Fibroblast of skin of right biceps (primary cell): ENCODE measurements around the gene ZNF804A.

Experiments used
- DNase-seq: peaks from one replicate; pipeline ENCODE4 v3.0.0-alpha.2; 2013

Gene ZNF804A

DNA sequence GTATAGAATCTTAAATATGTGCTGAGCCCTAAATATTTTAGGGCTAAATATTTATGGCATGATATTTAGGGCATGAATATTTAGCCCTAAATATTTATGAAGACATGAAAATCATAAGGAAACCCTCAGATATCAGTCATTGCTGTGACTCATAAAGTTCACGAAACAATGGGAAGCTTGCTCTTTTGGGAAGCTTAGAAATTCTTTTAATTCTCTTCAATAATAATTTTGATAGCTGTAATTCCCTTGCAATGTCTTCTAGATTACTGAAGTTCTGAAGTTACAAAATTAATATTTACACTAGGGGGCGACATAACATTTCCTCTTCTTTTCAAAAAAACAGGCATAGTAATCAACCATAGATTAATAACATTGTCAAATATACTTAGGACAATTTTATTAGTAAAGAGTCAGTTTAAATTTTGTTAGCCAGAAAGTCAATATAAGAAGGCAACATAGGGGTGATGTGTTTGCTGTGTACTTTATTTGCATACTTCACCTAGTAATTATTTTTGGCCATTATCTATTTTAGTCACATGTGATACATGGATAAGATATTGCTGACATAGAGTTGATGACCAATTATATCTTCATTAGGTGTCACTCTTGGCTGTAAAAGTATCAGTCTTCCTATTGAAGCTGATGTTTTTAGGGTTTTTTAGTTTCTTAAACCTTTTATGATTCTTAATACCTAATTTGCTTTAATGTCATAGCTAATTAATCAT lies 13.2 kb downstream of the ZNF804A start:
- peak; percentile 61 for DNase-seq

DNA sequence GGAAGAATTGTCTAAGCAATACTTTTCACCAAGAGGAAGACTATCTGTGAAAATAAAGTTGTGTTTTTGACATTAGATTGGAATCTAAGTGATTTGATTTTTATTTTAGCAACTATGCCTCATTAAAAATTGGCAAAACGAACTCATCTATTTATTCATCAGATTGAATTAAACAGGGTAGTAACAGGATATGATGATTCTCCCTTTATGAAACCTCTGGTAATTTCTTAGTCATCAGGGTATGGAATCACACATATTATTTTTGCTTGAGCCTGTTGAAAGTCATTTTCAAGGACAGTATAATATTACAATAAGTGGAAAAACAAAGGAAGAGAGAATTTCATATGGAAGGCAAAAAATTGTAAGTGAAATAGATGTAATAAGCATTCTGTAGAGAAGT lies 22.0 kb downstream of the ZNF804A start:
- DNase-seq, result peak; percentile 8

DNA sequence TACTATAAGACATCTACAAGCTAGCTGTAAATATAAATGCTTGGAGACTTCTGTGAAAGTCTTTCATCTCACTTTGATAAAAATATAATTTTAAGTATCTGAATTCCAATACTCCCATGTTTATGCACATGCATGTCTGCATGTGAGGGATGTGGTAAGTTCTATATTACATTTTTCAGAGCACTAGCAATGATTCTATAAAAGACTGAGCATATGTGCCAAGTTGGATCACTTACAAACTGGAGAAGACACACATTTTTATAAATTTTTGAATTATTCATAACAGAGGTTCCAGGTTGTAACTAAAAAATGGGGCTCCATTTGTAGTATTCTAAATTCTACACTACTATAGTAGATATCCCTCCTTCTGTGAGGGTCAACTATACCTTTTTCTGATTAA lies 26.0 kb downstream of the ZNF804A start:
- no peak for DNase-seq

- no peak for DNase-seq
Measured at GRCh38 chr2:184628051-184628450, 29.7 kb downstream of the ZNF804A start.

GRCh38 chr2:184633726-184634125 lies 35.4 kb downstream of the ZNF804A start:
- no peak for DNase-seq

GRCh38 chr2:184637781-184638180 lies 39.5 kb downstream of the ZNF804A start:
- DNase-seq, result no peak

- no peak for DNase-seq
Measured at GRCh38 chr2:184644685-184645084, 46.4 kb downstream of the ZNF804A start.

DNA sequence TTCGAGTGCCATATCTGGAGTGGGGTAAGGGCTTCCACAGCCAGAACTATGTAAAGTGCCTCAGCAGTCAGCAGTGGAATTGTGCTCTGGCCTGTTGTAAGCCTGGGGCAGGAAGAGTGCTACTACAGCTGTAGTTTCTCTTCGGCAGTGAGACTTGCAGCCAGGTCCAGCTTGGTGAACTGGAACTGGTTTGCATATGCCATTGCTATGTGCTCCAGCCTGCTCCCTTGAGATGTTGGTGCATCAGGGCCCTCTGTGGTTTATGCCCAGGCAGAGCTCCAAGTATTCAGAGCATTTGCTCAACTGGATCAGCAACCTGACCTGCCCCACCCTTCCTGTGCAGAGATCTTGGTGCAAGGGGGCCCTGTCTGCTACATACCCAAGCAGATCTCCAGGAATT lies 47.8 kb downstream of the ZNF804A start:
- DNase-seq, result peak; percentile 26

DNA sequence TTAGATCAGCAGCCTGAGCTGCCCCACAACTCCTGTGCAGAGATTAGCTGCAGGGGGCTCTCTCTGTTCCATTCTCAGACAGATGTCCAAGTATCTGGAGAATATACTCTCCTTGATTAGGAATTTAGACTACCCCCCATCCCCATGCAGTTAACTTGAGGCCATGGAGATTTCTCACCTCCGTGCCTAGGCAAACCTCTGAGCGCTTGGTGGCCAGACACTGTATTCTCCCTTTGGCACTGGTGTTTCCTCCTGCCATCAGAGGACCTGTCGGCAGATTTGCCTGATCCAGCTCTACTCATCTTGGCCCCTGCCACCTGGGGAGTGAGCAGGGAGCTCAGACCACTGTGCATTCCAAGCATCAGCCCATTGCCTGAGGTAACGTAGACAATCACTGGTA lies 48.3 kb downstream of the ZNF804A start:
- no peak for DNase-seq

GRCh38 chr2:184654945-184655344 lies 56.6 kb downstream of the ZNF804A start:
- peak; percentile 38 for DNase-seq

GRCh38 chr2:184677171-184677570 lies 78.8 kb downstream of the ZNF804A start:
- no peak for DNase-seq

DNA sequence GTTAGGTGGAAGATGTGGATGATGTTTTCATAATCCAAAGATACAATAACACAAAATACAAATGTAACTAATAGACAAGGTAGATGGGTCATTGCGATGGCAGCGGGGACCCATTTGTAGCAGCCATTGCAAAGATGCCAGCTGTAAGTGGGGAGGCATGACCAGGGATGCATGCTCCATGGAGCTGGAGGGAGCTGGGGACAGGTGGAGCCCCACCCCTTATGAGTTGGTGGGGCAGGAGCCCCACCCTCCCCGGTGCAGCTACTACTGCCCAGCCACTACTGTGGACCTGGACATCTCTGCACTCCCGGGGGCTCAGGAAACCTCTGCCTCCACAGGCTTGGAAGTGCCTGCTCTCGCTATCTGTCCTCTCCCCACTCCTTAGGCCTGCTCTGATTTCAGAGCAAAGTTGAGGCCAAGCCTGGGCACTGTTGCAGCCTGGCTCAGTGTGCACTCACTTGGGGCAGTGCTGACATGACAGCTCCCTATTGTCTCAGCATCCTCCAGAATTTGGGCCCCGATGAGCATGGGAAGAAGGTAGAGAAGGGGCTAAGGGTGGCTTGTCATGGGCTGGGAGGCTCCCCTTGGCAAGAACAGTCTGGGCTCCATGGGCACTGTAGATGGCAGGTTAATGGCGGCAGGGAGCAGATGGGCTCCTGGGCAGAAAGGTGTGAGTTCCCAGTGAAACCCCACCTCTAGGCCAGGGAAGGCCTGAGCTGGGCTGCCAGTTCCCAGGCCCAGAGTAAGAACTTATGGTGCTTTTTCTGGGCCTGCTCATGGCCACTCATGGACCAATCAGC lies 81.1 kb downstream of the ZNF804A start:
- DNase-seq, result no peak

DNA sequence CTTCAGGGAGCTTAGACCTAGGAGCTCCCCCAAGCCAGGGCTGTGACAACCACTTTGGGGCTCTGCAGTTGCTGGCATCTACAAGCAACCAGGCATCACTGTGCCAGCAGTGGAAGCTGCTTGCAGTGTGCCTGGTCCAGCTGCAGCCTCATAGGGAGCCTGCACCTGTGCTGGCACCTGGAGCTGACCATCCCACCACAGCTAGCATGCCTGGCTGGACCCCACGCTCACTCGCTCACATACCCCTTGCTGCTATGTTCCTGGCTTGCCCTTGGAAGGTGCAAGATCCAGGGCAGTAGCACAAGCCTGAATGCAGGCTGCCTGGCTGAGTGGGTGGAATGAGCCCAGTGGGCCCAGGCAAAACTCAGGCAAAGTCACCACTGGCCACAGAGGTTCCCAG lies 82.5 kb downstream of the ZNF804A start:
- DNase-seq, result no peak

- no peak for DNase-seq
Measured at GRCh38 chr2:184681642-184682321, 83.5 kb downstream of the ZNF804A start.

DNA sequence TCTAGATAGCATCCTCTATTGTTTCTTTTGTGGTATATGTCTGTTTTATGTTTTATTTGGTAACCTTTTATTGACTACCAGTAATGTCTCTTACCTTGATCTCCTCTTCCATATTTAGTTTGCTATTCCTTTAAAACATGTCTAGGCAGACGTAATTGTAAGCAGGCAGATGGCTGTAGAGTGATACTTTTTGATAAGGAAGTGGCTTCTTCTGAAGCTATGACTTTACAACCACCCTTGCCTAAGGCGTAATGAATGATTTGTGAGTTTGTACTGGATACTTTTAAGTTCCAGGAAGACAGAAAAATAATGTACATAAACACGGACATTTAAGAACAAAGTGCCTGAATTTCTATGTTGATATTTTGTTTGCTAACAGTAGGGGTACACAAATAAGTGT lies 85.6 kb downstream of the ZNF804A start:
- no peak for DNase-seq

DNA sequence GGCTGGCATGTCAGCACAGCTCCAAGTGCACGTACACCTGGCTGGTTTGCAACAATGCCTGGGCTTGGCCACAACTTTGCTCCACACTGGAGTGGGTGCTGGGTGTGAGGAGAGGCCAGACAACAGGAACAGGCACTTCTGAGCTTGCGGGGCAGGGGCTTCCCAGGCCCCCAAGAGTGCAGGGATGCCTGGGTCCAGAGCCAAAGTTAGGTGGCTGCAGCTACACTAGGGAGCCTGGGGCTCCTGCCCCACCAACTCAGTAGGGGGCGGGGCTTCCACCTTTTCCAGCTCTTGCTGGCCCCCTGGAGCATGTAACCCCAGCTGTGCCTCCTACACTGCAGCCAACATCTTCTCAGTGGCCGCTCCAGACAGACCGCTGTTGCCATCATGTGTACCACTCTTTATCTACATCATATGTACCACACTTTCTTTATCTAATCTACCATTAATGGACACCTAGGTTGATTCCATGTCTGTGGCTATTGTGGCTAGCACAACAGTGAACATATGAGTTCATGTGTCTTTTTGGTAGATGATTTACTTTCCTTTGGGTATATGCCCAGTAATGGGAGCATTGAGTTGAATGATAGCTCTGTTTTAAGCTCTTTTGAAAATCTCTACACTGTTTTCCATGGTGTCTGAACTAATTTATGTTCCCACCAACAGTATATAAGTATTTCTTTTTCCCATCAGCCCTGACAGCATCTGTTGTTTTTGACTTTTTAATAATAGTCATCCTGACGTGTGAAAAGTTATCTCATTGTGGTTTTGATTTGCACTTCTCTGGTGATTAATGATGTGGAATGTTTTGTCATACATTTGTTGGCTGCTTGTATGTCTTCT lies 87.9 kb downstream of the ZNF804A start:
- DNase-seq, result peak; percentile 9

GRCh38 chr2:184689638-184690037 lies 91.3 kb downstream of the ZNF804A start:
- peak; percentile 0 for DNase-seq

- DNase-seq, result peak; percentile 59
Measured at GRCh38 chr2:184692141-184692734, 93.9 kb downstream of the ZNF804A start.

DNA sequence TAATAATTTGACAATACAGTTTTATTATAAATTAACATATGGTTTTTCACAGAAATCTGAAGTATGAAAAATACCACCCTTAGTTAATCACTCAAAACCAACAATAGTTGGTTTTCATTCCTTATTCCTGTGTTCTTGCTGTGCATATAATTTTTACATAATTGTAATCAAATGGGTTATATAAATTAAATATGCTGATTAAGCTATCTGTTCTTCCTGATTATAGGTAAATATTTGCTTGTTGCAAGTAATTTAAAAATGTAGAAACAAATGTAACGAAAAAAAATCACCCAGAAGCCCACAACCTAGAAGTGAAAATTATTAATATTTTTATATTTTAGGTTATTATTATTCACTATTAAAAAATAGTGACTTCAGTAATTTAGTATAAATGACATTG lies 98.3 kb downstream of the ZNF804A start:
- DNase-seq, result no peak

- no peak for DNase-seq
Measured at GRCh38 chr2:184698476-184698875, 100.1 kb downstream of the ZNF804A start.

GRCh38 chr2:184721881-184722280 lies 123.6 kb downstream of the ZNF804A start:
- no peak for DNase-seq

DNA sequence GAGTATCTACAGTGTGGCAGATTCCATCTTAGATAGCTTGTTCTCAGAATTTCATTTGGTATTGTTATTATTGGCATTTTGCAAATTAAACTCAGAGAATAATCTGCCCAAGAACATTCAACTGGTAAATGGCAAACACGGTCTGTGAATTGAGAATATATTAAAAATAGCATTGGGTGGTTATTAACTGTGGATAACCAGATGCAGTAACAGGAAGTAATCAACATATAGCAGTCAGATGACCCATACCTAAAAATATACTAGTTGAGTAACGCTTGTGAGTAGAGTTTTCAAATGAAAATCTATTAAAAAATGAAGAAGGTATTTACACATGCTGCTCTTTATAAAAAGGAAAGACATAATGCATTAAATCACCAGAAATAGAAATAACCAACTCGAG lies 129.5 kb downstream of the ZNF804A start:
- no peak for DNase-seq
